ENCODE measurements around the gene TRIM9. TPM values are rescaled to one million over a fixed set of nuclear protein-coding genes. Genes with fewer than 3 reads are reported as not detected.

The TRIM9 gene
- total RNA-seq, 2 experiments from 2014 or later = 0.56 to 0.79 TPM

DNA sequence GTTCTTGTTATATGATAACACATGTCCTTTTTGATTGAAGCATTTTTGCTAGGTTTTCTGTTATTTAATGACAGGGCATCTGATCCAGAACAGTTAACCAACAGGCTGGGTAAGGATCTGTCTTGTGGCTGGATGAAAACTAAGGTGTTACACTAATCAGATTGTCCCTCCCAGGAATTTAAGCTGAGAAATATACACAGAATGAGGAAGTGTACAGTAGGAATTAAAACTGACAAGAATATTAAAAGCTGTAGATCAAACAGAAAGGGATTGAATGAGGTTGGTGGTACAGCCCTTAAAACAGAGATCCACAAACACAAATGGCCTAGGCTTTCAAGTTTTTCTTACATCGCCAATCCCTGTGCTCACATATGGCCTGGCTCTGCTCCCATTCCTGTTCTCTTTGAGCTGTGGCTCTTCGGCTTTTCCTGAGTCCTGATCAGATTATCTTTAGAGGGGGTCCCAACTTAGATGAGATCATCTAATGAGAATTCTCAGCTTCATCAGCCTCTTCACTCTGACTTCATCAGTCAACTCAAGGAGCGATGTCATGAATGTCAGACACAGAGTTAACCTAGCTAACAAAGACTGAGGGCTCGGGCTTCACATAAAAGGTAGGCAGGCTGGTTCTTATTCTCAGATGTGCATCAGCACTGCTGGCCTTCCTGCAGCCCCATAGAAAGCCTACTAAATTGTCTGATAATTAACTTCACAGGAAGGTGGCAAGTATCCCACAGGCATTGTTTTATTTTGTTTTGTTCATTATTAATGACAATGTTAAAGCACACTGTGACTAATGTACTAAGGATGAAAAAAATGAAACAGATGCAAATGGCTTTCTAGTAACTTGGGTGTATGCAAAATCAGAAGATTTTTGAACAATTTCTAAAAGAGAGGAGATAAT is 162.1 kb downstream of the TRIM9 start:
- H3K27ac Mint-ChIP-seq = no peak overlapping the region
- no peaks in the 10 kb centered on the region for H3K9me3 Mint-ChIP-seq (ENCODE audit: low read depth)
- no peaks in the 10 kb centered on the region for H3K36me3 Mint-ChIP-seq
- peaks cover 2% of the 10 kb centered on the region for H3K4me1 Mint-ChIP-seq
- no peak overlapping the region for H3K4me3 Mint-ChIP-seq
- ATAC-seq (no peak), DNase-seq (no peak)
- CTCF ChIA-PET = no interaction called here
- peaks cover 35% of the 10 kb centered on the region for H3K27me3 Mint-ChIP-seq

DNA sequence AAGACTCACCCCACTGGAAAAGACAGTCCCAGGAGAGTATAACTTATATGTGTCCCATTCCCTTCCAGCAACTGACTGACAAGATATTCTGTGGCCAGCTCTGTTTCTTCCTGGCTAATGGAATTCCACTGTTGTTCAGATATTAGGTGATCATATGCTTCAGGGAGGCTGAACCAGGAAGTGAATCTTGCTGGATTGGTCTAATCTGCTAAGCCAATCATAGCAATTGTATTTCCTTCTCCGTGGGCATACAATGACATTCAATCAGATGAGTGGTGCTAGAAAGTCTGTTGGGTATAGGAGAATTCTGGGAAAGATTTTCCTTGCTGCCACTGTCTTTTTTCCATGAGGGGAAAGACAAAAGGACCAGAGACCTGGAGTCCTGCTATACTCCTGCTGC is 162.7 kb downstream of the TRIM9 start:
- no peak overlapping the region for H3K27ac Mint-ChIP-seq
- CTCF ChIA-PET = no interaction called here

DNA sequence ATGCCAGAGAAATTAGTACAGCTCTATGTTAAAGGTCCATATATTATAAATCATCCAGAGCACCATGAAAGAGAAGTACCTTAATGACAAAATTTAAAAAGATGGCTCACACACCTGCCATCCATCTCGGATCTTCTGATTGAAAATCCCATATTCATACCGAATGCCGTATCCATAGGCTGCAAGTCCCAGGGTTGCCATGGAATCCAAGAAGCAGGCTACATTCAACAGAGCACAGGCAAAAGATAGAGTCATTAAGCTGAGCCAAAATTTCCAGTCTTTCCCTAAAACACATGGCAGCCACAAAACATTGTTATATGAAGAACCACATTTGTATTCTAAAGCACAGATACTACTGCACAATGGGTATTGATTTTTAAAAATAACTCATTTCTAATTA is 163.3 kb downstream of the TRIM9 start:
- Mint-ChIP-seq H3K9me3 (ENCODE audit: low read depth) (no peaks in the 10 kb centered on the region), H3K27me3 (peaks cover 29% of the 10 kb centered on the region), H3K36me3 (no peaks in the 10 kb centered on the region), H3K27ac (no peak overlapping the region), H3K4me3 (no peak overlapping the region), H3K4me1 (peaks cover 5% of the 10 kb centered on the region)
- CTCF ChIA-PET = no interaction called here
- no peak for ATAC-seq
- no peak for DNase-seq

More for the DNA sequence above, 162.7 kb downstream of the TRIM9 start:
- Mint-ChIP-seq H3K36me3 (no peaks in the 10 kb centered on the region), H3K4me3 (no peak overlapping the region), H3K4me1 (peaks cover 2% of the 10 kb centered on the region), H3K9me3 (ENCODE audit: low read depth) (no peaks in the 10 kb centered on the region), H3K27me3 (peaks cover 29% of the 10 kb centered on the region)
- ATAC-seq (no peak), DNase-seq (no peak)

DNA sequence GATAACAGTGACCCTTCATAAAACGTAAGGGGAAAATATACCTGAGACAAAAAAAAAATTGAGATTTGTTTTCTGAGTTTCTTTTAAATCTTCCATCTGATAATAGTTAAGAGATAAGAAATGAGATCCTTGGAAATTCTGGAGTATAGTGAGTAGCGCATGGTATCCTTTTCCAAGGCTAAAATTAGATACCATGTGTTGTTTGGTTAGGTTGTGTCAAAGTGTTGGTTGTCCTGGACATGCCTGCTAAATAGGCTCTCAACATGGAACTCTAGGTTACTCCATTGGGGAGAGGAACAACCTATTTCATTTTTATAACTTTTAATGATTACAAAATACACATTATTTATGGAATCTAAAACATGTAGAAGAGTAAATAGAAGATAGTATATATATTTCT is 165.4 kb downstream of the TRIM9 start:
- Mint-ChIP-seq H3K36me3 (no peaks in the 10 kb centered on the region), H3K4me3 (no peak overlapping the region), H3K27me3 (peaks cover 18% of the 10 kb centered on the region), H3K4me1 (peaks cover 5% of the 10 kb centered on the region), H3K27ac (no peak overlapping the region), H3K9me3 (ENCODE audit: low read depth) (no peaks in the 10 kb centered on the region)
- DNase-seq = no peak
- no peak for ATAC-seq
- CTCF ChIA-PET = no interaction called here

DNA sequence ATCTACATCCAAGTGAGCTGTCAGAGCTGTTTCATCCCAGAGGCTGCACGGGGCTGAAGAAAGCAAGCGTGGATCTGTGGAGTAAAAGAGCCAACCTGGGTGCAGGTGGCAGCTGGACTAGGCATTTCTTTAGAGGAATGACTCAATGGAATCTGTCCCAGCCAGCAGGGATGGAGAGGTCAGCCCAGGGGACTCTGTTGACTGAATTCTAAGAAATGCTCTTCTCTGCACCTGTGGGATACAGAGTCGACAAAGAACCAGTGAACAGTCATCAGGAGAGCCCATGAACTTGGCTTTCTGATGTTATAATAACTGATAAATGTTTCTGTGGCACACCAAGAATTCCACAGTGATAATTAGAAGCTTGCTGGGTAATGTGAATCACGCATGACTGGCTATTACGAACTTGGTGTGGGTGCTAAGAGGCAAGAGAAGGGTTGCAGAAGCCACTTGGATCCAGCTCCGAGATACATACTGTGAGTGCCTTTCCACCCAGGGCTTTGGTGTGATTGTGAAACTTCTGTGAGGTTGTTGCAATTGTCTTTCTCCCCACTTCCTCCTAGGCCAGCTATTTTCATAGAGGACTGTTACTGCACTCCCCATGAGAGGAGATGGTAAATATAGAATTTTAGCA is 166.8 kb downstream of the TRIM9 start:
- DNase-seq (no peak), ATAC-seq (no peak)
- H3K4me3 Mint-ChIP-seq = no peak overlapping the region
- CTCF ChIA-PET = interaction anchor here (1.1 kb wide), 1 partner anchor 13 kb away, joined by 3 read pairs; no protein-coding TSS in a partner anchor
- no peaks in the 10 kb centered on the region for H3K36me3 Mint-ChIP-seq
- H3K27ac Mint-ChIP-seq = no peak overlapping the region
- no peaks in the 10 kb centered on the region for H3K9me3 Mint-ChIP-seq (ENCODE audit: low read depth)
- peaks cover 5% of the 10 kb centered on the region for H3K4me1 Mint-ChIP-seq
- peaks cover 16% of the 10 kb centered on the region for H3K27me3 Mint-ChIP-seq

DNA sequence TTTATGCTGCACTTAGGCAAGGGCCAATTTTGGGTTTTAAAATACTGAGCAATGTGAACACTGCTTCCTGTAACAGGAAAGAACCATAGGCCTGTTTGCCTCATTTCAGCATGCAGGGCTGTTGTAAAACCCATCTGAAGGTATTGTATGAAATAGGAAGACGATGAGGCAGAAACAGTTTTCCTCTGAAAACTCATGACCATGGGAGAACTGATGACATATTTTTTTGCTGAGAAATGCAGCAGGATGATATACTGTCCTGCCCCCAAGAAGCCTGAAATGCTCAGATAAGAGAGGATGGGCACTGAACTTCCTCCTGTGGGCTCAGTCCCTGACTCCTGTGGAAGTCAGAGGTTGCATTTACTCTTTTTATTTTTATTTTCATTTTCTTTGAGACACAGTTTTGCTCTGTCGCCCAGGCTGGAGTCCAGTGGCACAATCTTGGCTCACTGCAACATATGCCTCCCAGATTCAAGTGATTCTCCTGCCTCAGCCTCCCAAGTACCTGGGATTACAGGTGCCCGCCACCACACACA is 168.0 kb downstream of the TRIM9 start:
- peaks cover 5% of the 10 kb centered on the region for H3K4me1 Mint-ChIP-seq
- H3K27me3 Mint-ChIP-seq = peaks cover 15% of the 10 kb centered on the region
- H3K4me3 Mint-ChIP-seq = no peak overlapping the region
- DNase-seq (no peak), ATAC-seq (no peak)
- no peaks in the 10 kb centered on the region for H3K36me3 Mint-ChIP-seq
- no peaks in the 10 kb centered on the region for H3K9me3 Mint-ChIP-seq (ENCODE audit: low read depth)
- CTCF ChIA-PET = no interaction called here
- no peak overlapping the region for H3K27ac Mint-ChIP-seq

Other genes starting within 250 kb of the TRIM9 start
- gene ABHD12B, start 223.1 kb downstream of the TRIM9 start, total RNA-seq = not detected
- gene PYGL, start 150.6 kb downstream of the TRIM9 start, total RNA-seq = under 1 TPM; 0.55 to 0.91 TPM
- 10 to 100 TPM; 50.9 to 59.3 TPM for gene TMX1, start 145.1 kb upstream of the TRIM9 start, total RNA-seq

Data from activated CD8-positive, alpha-beta memory T cell treated with anti-CD3 and anti-CD28 coated beads, Interleukin-2, amount 10 ng/mL, durations not matched to agents 7 days and 5 days (primary cell).